H1 (cell line): ENCODE results near the gene ARSI. TPM values are rescaled to one million over a fixed set of nuclear protein-coding genes. Genes with fewer than 3 reads are reported as not detected.
A peak's percentile ranks its signal among the peaks of the same experiment; 100 is the strongest.

Source experiments
- CTCF ChIA-PET: fragments of 300-600 bp; sonication (Branson Sonifier 250); formaldehyde crosslinking; loops from one replicate; lab custom pipeline; 2021; ENCODE audit not compliant: partially characterized antibody; lab: Charles Lee
- POLR2A ChIA-PET: fragments of 300-600 bp; sonication (Branson Sonifier 250); formaldehyde crosslinking; loops from one replicate; lab custom pipeline; 2021; ENCODE audit warnings: inconsistent platforms; ENCODE audit not compliant: partially characterized antibody; lab: Charles Lee
- DNase-seq, 2 experiments: peaks; one replicate each; pipeline versions ENCODE4 v3.0.0 to v3.0.0-alpha.2; 2010 to 2022; ENCODE audit warnings: low spot score in 2 of 2, low read depth in 1 of 2, mixed read lengths in 1 of 2
- FAIRE-seq: peaks from 2 replicates; lab custom pipeline; 2011; peaks lifted over from hg19 to GRCh38; lab: Jason Lieb, UNC
- H2AFZ ChIP-seq: 2 replicates; pipeline ENCODE4 v1.8.1; 2012; ENCODE audit warnings: low read length, inconsistent platforms
- H2AK5ac ChIP-seq: 2 replicates; pipeline ENCODE4 v1.6.1; 2013; ENCODE audit warnings: low read depth, low read length
- H2BK120ac ChIP-seq: replicated peaks from 2 replicates; pipeline ENCODE3; 2013; ENCODE audit warnings: low read depth, low read length, inconsistent platforms
- H2BK12ac ChIP-seq: 2 replicates; pipeline ENCODE4 v1.6.1; 2013; ENCODE audit warnings: low read depth, low read length
- H2BK15ac ChIP-seq: 2 replicates; pipeline ENCODE4 v1.6.1; 2013; ENCODE audit warnings: low read length
- H2BK20ac ChIP-seq: 2 replicates; pipeline ENCODE4 v1.6.1; 2013; ENCODE audit warnings: low read length
- H2BK5ac ChIP-seq: 2 replicates; pipeline ENCODE4 v1.6.1; 2013; ENCODE audit warnings: low read depth, low read length
- H3K14ac ChIP-seq: 2 replicates; pipeline ENCODE4 v1.6.1; 2013; ENCODE audit warnings: inconsistent platforms; ENCODE audit not compliant: insufficient read length
- H3K18ac ChIP-seq: 2 replicates; pipeline ENCODE4 v1.6.1; 2013; ENCODE audit warnings: low read length; ENCODE audit errors: extremely low read depth
- H3K23ac ChIP-seq: 2 replicates; pipeline ENCODE4 v1.6.1; 2013; ENCODE audit warnings: inconsistent platforms; ENCODE audit not compliant: insufficient read length
- H3K23me2 ChIP-seq: 2 replicates; pipeline ENCODE4 v1.6.1; 2013; ENCODE audit warnings: low read depth, low read length
- H3K27ac ChIP-seq: 2 replicates; pipeline ENCODE4 v1.6.1; 2011; ENCODE audit warnings: low read depth, low read length, inconsistent platforms
- H3K27me3 ChIP-seq, 4 experiments: replicated peaks in 1 of 4; 1 replicate in 1 of 4; 2 replicates in 3 of 4; pipeline versions ENCODE4 v1.6.1 to v1.8.1; 2011 to 2013; ENCODE audit warnings: low read length in 3 of 4, mild to moderate bottlenecking in 3 of 4, inconsistent platforms in 2 of 4, mixed read lengths in 2 of 4, moderate library complexity in 1 of 4; ENCODE audit not compliant: control insufficient read depth in 3 of 4, insufficient read depth in 3 of 4; ENCODE audit errors: extremely low read depth in 1 of 4
- H3K36me3 ChIP-seq, 4 experiments: 2 replicates each; pipeline versions ENCODE4 v1.6.1 to v1.8.1; 2011 to 2013; ENCODE audit warnings: mild to moderate bottlenecking in 4 of 4, low read length in 3 of 4, moderate library complexity in 2 of 4, control low read depth in 1 of 4, inconsistent platforms in 1 of 4; ENCODE audit not compliant: insufficient read depth in 4 of 4, control insufficient read depth in 2 of 4
- H3K4ac ChIP-seq: replicated peaks from 2 replicates; pipeline ENCODE3; 2013; ENCODE audit warnings: low read length, low read depth, mixed read lengths, inconsistent platforms; ENCODE audit not compliant: insufficient read length
- H3K4me1 ChIP-seq, 4 experiments: replicated peaks in 1 of 4; 1 replicate in 1 of 4; 2 replicates in 3 of 4; pipeline versions ENCODE4 v1.6.1 to v1.8.1; 2011 to 2013; ENCODE audit warnings: low read length in 3 of 4, inconsistent platforms in 2 of 4, mixed read lengths in 1 of 4; ENCODE audit not compliant: insufficient read depth in 4 of 4, control insufficient read depth in 3 of 4
- H3K4me2 ChIP-seq, 2 experiments: 2 replicates each; pipeline versions ENCODE4 v1.6.1 to v1.8.1; 2011 to 2013; ENCODE audit warnings: low read depth in 2 of 2, low read length in 2 of 2, control low read depth in 1 of 2, inconsistent platforms in 1 of 2, mild to moderate bottlenecking in 1 of 2; ENCODE audit not compliant: insufficient read depth in 1 of 2
- H3K4me3 ChIP-seq, 4 experiments: fragments of 200-600, 300-600 bp in 1 of 4; sonication (generic), shearing (Covaris generic), sonication (Bioruptor Twin) in 1 of 4; 2 replicates each; pipeline versions ENCODE4 v1.5.1 to v1.8.1; 2011 to 2016; ENCODE audit warnings: low read length in 4 of 4, low read depth in 3 of 4, control low read depth in 2 of 4, inconsistent platforms in 2 of 4, mild to moderate bottlenecking in 2 of 4, mixed read lengths in 1 of 4, moderate library complexity in 1 of 4; ENCODE audit not compliant: insufficient read depth in 2 of 4; ENCODE audit errors: extremely low read depth in 1 of 4
- H3K56ac ChIP-seq: replicated peaks from 2 replicates; pipeline ENCODE3; 2013; ENCODE audit warnings: low read depth, mild to moderate bottlenecking, mixed read lengths, low read length, inconsistent platforms; ENCODE audit not compliant: insufficient read length
- H3K79me1 ChIP-seq: 2 replicates; pipeline ENCODE4 v1.6.1; 2013; ENCODE audit warnings: low read depth, low read length, control low read depth
- H3K79me2 ChIP-seq, 2 experiments: 2 replicates each; pipeline versions ENCODE4 v1.6.1 to v1.8.1; 2012 to 2013; ENCODE audit warnings: low read length in 2 of 2, mild to moderate bottlenecking in 2 of 2, inconsistent platforms in 1 of 2; ENCODE audit not compliant: insufficient read depth in 2 of 2, control insufficient read depth in 1 of 2
- H3K9ac ChIP-seq, 4 experiments: replicated peaks in 1 of 4; 1 replicate in 1 of 4; 2 replicates in 3 of 4; pipeline versions ENCODE4 v1.6.1 to v1.8.1; 2011 to 2013; ENCODE audit warnings: low read depth in 3 of 4, low read length in 3 of 4, control low read depth in 2 of 4, mild to moderate bottlenecking in 2 of 4, moderate library complexity in 2 of 4, inconsistent platforms in 1 of 4; ENCODE audit errors: extremely low read depth in 1 of 4
- H3K9me3 ChIP-seq, 2 experiments: 2 replicates each; pipeline versions ENCODE4 v1.6.1 to v1.8.1; 2012 to 2013; ENCODE audit warnings: mild to moderate bottlenecking in 2 of 2, moderate library complexity in 2 of 2, control low read depth in 1 of 2, inconsistent platforms in 1 of 2, low read depth in 1 of 2, low read length in 1 of 2, mixed read lengths in 1 of 2; ENCODE audit not compliant: insufficient read depth in 2 of 2
- H4K20me1 ChIP-seq, 2 experiments: replicated peaks in 1 of 2; 2 replicates each; pipeline versions ENCODE3 to v1.8.1; 2011 to 2013; ENCODE audit warnings: inconsistent platforms in 2 of 2, low read length in 2 of 2, mild to moderate bottlenecking in 1 of 2; ENCODE audit not compliant: insufficient read depth in 2 of 2, control insufficient read depth in 1 of 2
- H4K5ac ChIP-seq: 2 replicates; pipeline ENCODE4 v1.6.1; 2013; ENCODE audit warnings: low read length, low read depth, mixed read lengths, inconsistent platforms; ENCODE audit not compliant: insufficient read length
- H4K8ac ChIP-seq: 2 replicates; pipeline ENCODE4 v1.8.0; 2013; ENCODE audit warnings: mild to moderate bottlenecking, moderate library complexity, low read length, inconsistent platforms; ENCODE audit not compliant: insufficient read depth; ENCODE audit errors: extremely low read depth
- H4K91ac ChIP-seq: replicated peaks from 2 replicates; pipeline ENCODE3; 2013; ENCODE audit warnings: low read length, mixed read lengths, inconsistent platforms; ENCODE audit not compliant: insufficient read length
- CTCF ChIP-seq, 3 experiments: IDR thresholded peaks; 1 replicate in 2 of 3; 2 replicates in 1 of 3; pipeline versions ENCODE4 v1.5.1 to v1.6.1; 2011; ENCODE audit warnings: low read length in 3 of 3, mild to moderate bottlenecking in 3 of 3, inconsistent platforms in 2 of 3, low read depth in 1 of 3, moderate library complexity in 1 of 3; ENCODE audit not compliant: insufficient read depth in 1 of 3; ENCODE audit errors: control extremely low read depth in 1 of 3
- EP300 ChIP-seq, 2 experiments: IDR thresholded peaks; 1 replicate in 1 of 2; 2 replicates in 1 of 2; pipeline ENCODE4 v1.6.1; 2011 to 2012; ENCODE audit warnings: low read depth in 2 of 2, low read length in 2 of 2, mild to moderate bottlenecking in 2 of 2, borderline replicate concordance in 1 of 2, inconsistent platforms in 1 of 2, moderate library complexity in 1 of 2
- FOSL1 ChIP-seq: IDR thresholded peaks from 2 replicates; pipeline ENCODE4 v1.6.1; 2011; ENCODE audit warnings: mild to moderate bottlenecking, low read depth, low read length, moderate library complexity; ENCODE audit not compliant: insufficient read depth
- RAD21 ChIP-seq, 2 experiments: IDR thresholded peaks in 1 of 2; conservative IDR thresholded peaks in 1 of 2; 2 replicates each; pipeline ENCODE4 v1.6.1; 2011; ENCODE audit warnings: low read depth in 2 of 2, low read length in 2 of 2, improper control_type of control experiment in 1 of 2, inconsistent platforms in 1 of 2, mild to moderate bottlenecking in 1 of 2, moderate library complexity in 1 of 2
- RXRA ChIP-seq: IDR thresholded peaks from 2 replicates; pipeline ENCODE4 v1.6.1; 2011; ENCODE audit warnings: low read depth, mild to moderate bottlenecking, low read length, moderate library complexity; ENCODE audit not compliant: insufficient read depth
- SIN3A ChIP-seq, 2 experiments: IDR thresholded peaks in 1 of 2; conservative IDR thresholded peaks in 1 of 2; 2 replicates each; pipeline ENCODE4 v1.6.1; 2011 to 2012; ENCODE audit warnings: low read length in 2 of 2, improper control_type of control experiment in 1 of 2, low read depth in 1 of 2, mild to moderate bottlenecking in 1 of 2
- SP4 ChIP-seq: IDR thresholded peaks from 2 replicates; pipeline ENCODE4 v1.6.1; 2012; ENCODE audit warnings: low read length, inconsistent platforms
- WGBS, 2 experiments: shearing (Covaris generic) in 1 of 2; methylation state at CpG; one replicate each; pipeline versions ENCODE4 v1.1.6 to v1.1.7; 2013 to 2015; ENCODE audit warnings: low lambda C conversion rate in 2 of 2, mixed read lengths in 2 of 2, inconsistent platforms in 1 of 2, low coverage in 1 of 2, missing lambda C conversion rate in 1 of 2; ENCODE audit not compliant: insufficient replicate concordance in 2 of 2, insufficient coverage in 1 of 2, insufficient read length in 1 of 2; ENCODE audit errors: extremely low coverage in 1 of 2, missing lambda C conversion rate in 1 of 2; 5-methylcytosine and 5-hydroxymethylcytosine counted together
- polyA plus RNA-seq, 7 experiments: library from polyadenylated mRNA; depleted of rRNA in 3 of 7; stranded (reverse) in 5 of 7; unstranded in 2 of 7; fragments of >200 nt in 5 of 7; fragments of 200-250 nt in 2 of 7; gene quantifications; 1 replicate in 5 of 7; 2 replicates in 1 of 7; 4 replicates in 1 of 7; pipeline versions ENCODE4 v1.2.1 to v1.2.3, GENCODE V29; 2011 to 2013; ENCODE audit warnings: missing spikeins in 2 of 7, mixed read lengths in 2 of 7
- total RNA-seq: library from RNA; stranded (reverse); fragmentation: NEBNext Ultra II Directional; extraction: Animal tissue kit (Norgen Biotek cat#: 25700); gene quantifications from 2 replicates; pipeline ENCODE4 v1.2.1, GENCODE V29; 2021

Gene ARSI
- total and polyA plus RNA-seq, 2 of the 8 experiments (the other 6 are each of a cell fraction or from before 2014, with no cell fraction given), result 4.5 to 6.7 TPM

- Histone ChIP-seq H4K5ac (no peak overlapping the region), H3K18ac (no peak overlapping the region), H3K9ac (no peak overlapping the region), H3K36me3 (no peaks in the 10 kb centered on the region), H2AK5ac (no peak overlapping the region), H2BK5ac (no peak overlapping the region), H3K14ac (no peak overlapping the region), H2BK12ac (no peak overlapping the region; the same call in 1 of the 2 replicates), H2BK20ac (no peak overlapping the region), H3K4me1 (peaks cover 0 to 6% (median 0%) of the 10 kb centered on the region in 4 experiments; a peak in 4 of 7 replicates), H3K9me3 (no peaks in the 10 kb centered on the region), H4K91ac (no peak overlapping the region), H3K4ac (no peak overlapping the region), H4K20me1 (no peaks in the 10 kb centered on the region), H3K56ac (no peak overlapping the region), H3K23ac (no peak overlapping the region), H2AFZ (peak overlapping the region; percentile 25; the same call in 1 of the 2 replicates), H3K27ac (no peak overlapping the region), H3K79me2 (no peaks in the 10 kb centered on the region), H2BK15ac (no peak overlapping the region), H3K79me1 (no peaks in the 10 kb centered on the region), H4K8ac (no peak overlapping the region), H2BK120ac (no peak overlapping the region), H3K4me2 (no peak overlapping the region), H3K27me3 (no peaks in the 10 kb centered on the region), H3K23me2 (0 out of 2 replicates have a peak, but pooled peaks cover 2% of the 10 kb centered on the region), H3K4me3 (no peak overlapping the region)
- ChIA-PET CTCF (interaction anchor here (0.6 to 9.1 kb wide), 52 partner anchors 13 to 348 kb away, joined by 3 to 126 read pairs (median 4); partner anchors contain the start of genes ARSI and CDX1), POLR2A (interaction anchor here (1.1 to 1.8 kb wide), 3 partner anchors 12 to 83 kb away, joined by 3 to 7 read pairs (median 4); partner anchors contain the start of gene ARSI)
- WGBS, 2 experiments, result 59% methylated on average over 7 of the region's 7 CpGs; no CpG with 5 or more reads in 1 of the 2 experiments
- FAIRE-seq (peak; percentile 90), DNase-seq (peak; percentile 62 to 83)
- TF ChIP-seq CTCF (IDR thresholded peaks at IDR 0.05; ENCODE audit: control extremely low read depth in 1 of 3, insufficient read depth in 1 of 3, low read depth in 1 of 3, low read length in 3 of 3) (peak; percentile 81 to 94 (median 90)), RAD21 (IDR thresholded peaks at IDR 0.05 in 1 of 2, conservative IDR thresholded peaks at IDR 0.05 in 1 of 2; ENCODE audit: low read depth in 2 of 2, low read length in 2 of 2) (peak; percentile 96 to 98), FOSL1 (no peak), SIN3A (conservative IDR thresholded peaks at IDR 0.05 in 1 of 2, IDR thresholded peaks at IDR 0.05 in 1 of 2; ENCODE audit: low read depth in 1 of 2, low read length in 2 of 2) (0 out of 4 replicates have a peak, but pooled peaks of 1 of the 2 experiments have one; percentile 48), EP300 (IDR thresholded peaks at IDR 0.05; ENCODE audit: borderline replicate concordance in 1 of 2, low read depth in 2 of 2, low read length in 2 of 2) (no peak), RXRA (peak; percentile 40; the same call in 1 of the 2 replicates), SP4 (0 out of 2 replicates have a peak, but pooled peaks have one; percentile 41)
These were observed 48.0 kb upstream of the ARSI start for GRCh38 chr5:150350524-150351344.
